Bronchial epithelial cell (primary cell): ENCODE data around the gene SF3B6. TPM values are rescaled to one million over a fixed set of nuclear protein-coding genes. Genes with fewer than 3 reads are reported as not detected.
A peak's percentile ranks its signal among the peaks of the same experiment; 100 is the strongest.
"Not testable (repeated sequence)": the region's sequence is repeated elsewhere in the genome, so short reads cannot be mapped to it uniquely, and the experiment has no call there.

Experiments
- DNase-seq: peaks from one replicate; pipeline ENCODE4 v3.0.0-alpha.2; 2010; ENCODE audit warnings: low read depth
- FAIRE-seq: peaks from 2 replicates; lab custom pipeline; 2011; peaks lifted over from hg19 to GRCh38; lab: Jason Lieb, UNC
- H3K27me3 ChIP-seq: 2 replicates; pipeline ENCODE4 v1.5.1; 2011; ENCODE audit warnings: low read length; ENCODE audit not compliant: control insufficient read depth, insufficient read depth
- H3K36me3 ChIP-seq: 2 replicates; pipeline ENCODE4 v1.5.1; 2011; ENCODE audit warnings: low read length; ENCODE audit not compliant: control insufficient read depth, insufficient read depth
- H3K4me3 ChIP-seq: 2 replicates; pipeline ENCODE4 v1.5.1; 2011; ENCODE audit warnings: mild to moderate bottlenecking, low read depth, low read length, control low read depth
- CTCF ChIP-seq: IDR thresholded peaks from 2 replicates; pipeline ENCODE4 v1.5.1; 2011; ENCODE audit warnings: mild to moderate bottlenecking, moderate library complexity, low read length, control low read depth, inconsistent platforms; ENCODE audit not compliant: insufficient read depth, severe bottlenecking
- total RNA-seq: library from RNA; depleted of rRNA; stranded (reverse); fragments of >200 nt; gene quantifications from 2 replicates; pipeline ENCODE4 v1.2.1, GENCODE V29; 2014

The SF3B6 gene
- total RNA-seq, 1 donor from 2014 or later, result 202 TPM

GRCh38 chr2:24046930-24047702 is 29.0 kb downstream of the SF3B6 start, which contains the start of gene WDCP:
Gene WDCP (minus strand): TSS chr2:24047391. CDS start chr2:24039494, 7,897 bp downstream.
- no peak for TF ChIP-seq CTCF
- Histone ChIP-seq H3K4me3 (peak within 1 kb of the TSS; percentile 95), H3K27me3 (no peaks in the 10 kb centered on the region), H3K36me3 (no peaks in the 10 kb centered on the region)
- DNase-seq (peak; percentile 98), FAIRE-seq (no peak)

- TF ChIP-seq CTCF, result no peak
- Histone ChIP-seq H3K4me3 (peak overlapping the region; percentile 95), H3K36me3 (no peaks in the 10 kb centered on the region), H3K27me3 (no peaks in the 10 kb centered on the region)
- FAIRE-seq (no peak), DNase-seq (peak; percentile 14)
These were observed 29.6 kb downstream of the SF3B6 start for GRCh38 chr2:24046599-24046929.

GRCh38 chr2:24045511-24046508 is 30.3 kb downstream of the SF3B6 start:
- Histone ChIP-seq H3K27me3 (no peaks in the 10 kb centered on the region), H3K4me3 (no peak overlapping the region), H3K36me3 (no peaks in the 10 kb centered on the region)
- DNase-seq, result no peak
- no peak for FAIRE-seq
- no peak for TF ChIP-seq CTCF

GRCh38 chr2:24043133-24043532 is 33.0 kb downstream of the SF3B6 start:
- FAIRE-seq, H3K36me3 ChIP-seq, H3K4me3 ChIP-seq, DNase-seq, H3K27me3 ChIP-seq: not testable (repeated sequence)

GRCh38 chr2:24040511-24040910 is 35.6 kb downstream of the SF3B6 start:
- no peaks in the 10 kb centered on the region for H3K27me3 ChIP-seq
- no peak overlapping the region for H3K4me3 ChIP-seq
- H3K36me3 ChIP-seq, result peaks cover 4% of the 10 kb centered on the region
- no peak for TF ChIP-seq CTCF
- DNase-seq (no peak), FAIRE-seq (no peak)
